GM23248 (cell line): Measurements from ENCODE around the gene POLN. TPM values are rescaled to one million over a fixed set of nuclear protein-coding genes. Genes with fewer than 3 reads are reported as not detected.

Source experiments
- DNase-seq: peaks from one replicate; pipeline ENCODE4 v3.0.0-alpha.2; 2015
- H2AFZ ChIP-seq: fragments of 200-600 bp; sonication (generic); 2 replicates; pipeline ENCODE4 v1.6.1; 2016; ENCODE audit warnings: antibody characterized with exemption
- H3F3A ChIP-seq: fragments of 200-600 bp; sonication (generic); 2 replicates; pipeline ENCODE4 v1.6.1; 2016; ENCODE audit warnings: mild to moderate bottlenecking, antibody characterized with exemption, mixed run types; ENCODE audit not compliant: insufficient read depth
- H3K27ac ChIP-seq: fragments of 200-600 bp; sonication (generic); 2 replicates; pipeline ENCODE4 v1.5.1; 2016; ENCODE audit warnings: mild to moderate bottlenecking
- H3K27me3 ChIP-seq: fragments of 200-600 bp; sonication (generic); replicated peaks from 2 replicates; pipeline ENCODE4 v1.6.1; 2016; ENCODE audit warnings: mild to moderate bottlenecking; ENCODE audit not compliant: insufficient read depth
- H3K36me3 ChIP-seq: fragments of 200-600 bp; sonication (generic); 2 replicates; pipeline ENCODE4 v1.6.1; 2016; ENCODE audit warnings: low read depth, mild to moderate bottlenecking
- H3K4me1 ChIP-seq: fragments of 200-600 bp; sonication (generic); 2 replicates; pipeline ENCODE4 v1.6.1; 2016; ENCODE audit warnings: mild to moderate bottlenecking; ENCODE audit not compliant: insufficient read depth
- H3K4me2 ChIP-seq: fragments of 200-600 bp; sonication (generic); one replicate; pipeline ENCODE4 v1.6.1; 2016; ENCODE audit warnings: mild to moderate bottlenecking; ENCODE audit not compliant: unreplicated experiment
- H3K4me3 ChIP-seq: fragments of 200-600 bp; sonication (generic); 2 replicates; pipeline ENCODE4 v1.5.1; 2016; ENCODE audit warnings: mild to moderate bottlenecking
- H3K79me2 ChIP-seq: fragments of 200-600 bp; sonication (generic); 2 replicates; pipeline ENCODE4 v1.6.1; 2016; ENCODE audit warnings: mild to moderate bottlenecking; ENCODE audit not compliant: insufficient read depth
- H3K9ac ChIP-seq: fragments of 200-600 bp; sonication (generic); 2 replicates; pipeline ENCODE4 v1.6.1; 2016; ENCODE audit warnings: mild to moderate bottlenecking
- H3K9me2 ChIP-seq: fragments of 200-600 bp; sonication (generic); 2 replicates; pipeline ENCODE4 v1.6.1; 2016; ENCODE audit warnings: mixed run types, mild to moderate bottlenecking, moderate library complexity; ENCODE audit not compliant: insufficient read depth
- H3K9me3 ChIP-seq: fragments of 200-600 bp; sonication (generic); one replicate; pipeline ENCODE4 v1.6.1; 2017; ENCODE audit warnings: low read depth
- H4K20me1 ChIP-seq: fragments of 200-600 bp; sonication (generic); 2 replicates; pipeline ENCODE4 v1.6.0; 2016; ENCODE audit not compliant: insufficient read depth
- EZH2 ChIP-seq: fragments of 200-600 bp; sonication (generic); IDR thresholded peaks from 2 replicates; pipeline ENCODE4 v1.6.1; 2018; ENCODE audit warnings: antibody characterized with exemption, mild to moderate bottlenecking; ENCODE audit not compliant: insufficient read depth, poor library complexity, severe bottlenecking
- EZH2phosphoT487 ChIP-seq: fragments of 200-600 bp; sonication (generic); IDR thresholded peaks from 2 replicates; pipeline ENCODE4 v1.6.1; 2018; ENCODE audit warnings: antibody characterized with exemption, moderate library complexity, mild to moderate bottlenecking, low read depth; ENCODE audit not compliant: insufficient read depth
- WGBS, 2 experiments: methylation state at CpG; one replicate each; pipeline ENCODE4 v1.1.6; 2015 to 2017; ENCODE audit warnings: low lambda C conversion rate in 2 of 2, low coverage in 1 of 2; ENCODE audit errors: missing lambda C conversion rate in 2 of 2; 5-methylcytosine and 5-hydroxymethylcytosine counted together
- in situ Hi-C: fragments of 300-500 bp; cut with MboI; formaldehyde crosslinking; loops from 2 replicates; pipeline ENCODE4 v1.15.0; 2020
- polyA plus RNA-seq: library from polyadenylated mRNA; unstranded; fragments of >200 nt; fragmentation: Nextera tagmentation; extraction: Ambion mirVana; gene quantifications from 2 replicates; pipeline ENCODE4 v1.2.1, GENCODE V29; 2016
- total RNA-seq: library from RNA; depleted of rRNA; stranded (reverse); fragments of >200 nt; shearing (Covaris generic); gene quantifications from 2 replicates; pipeline ENCODE4 v1.2.3, GENCODE V29; 2014

POLN gene
- total and polyA plus RNA-seq, 2 experiments from 2014 or later: 1.6 to 3.9 TPM

- Histone ChIP-seq H3K4me1 (no peaks in the 10 kb centered on the region), H2AFZ (no peak overlapping the region), H3K9ac (no peak overlapping the region), H3K4me3 (no peak overlapping the region), H3K4me2 (no peak overlapping the region), H3K27me3 (no peaks in the 10 kb centered on the region), H3K27ac (no peak overlapping the region), H3K79me2 (no peaks in the 10 kb centered on the region), H3F3A (no peaks in the 10 kb centered on the region), H4K20me1 (no peaks in the 10 kb centered on the region), H3K36me3 (no peaks in the 10 kb centered on the region), H3K9me2 (no peaks in the 10 kb centered on the region), H3K9me3 (no peaks in the 10 kb centered on the region)
- in situ Hi-C loops: no loop called here
- WGBS, 2 experiments: 78 to 84% methylated on average over 4 of the region's 4 CpGs
- TF ChIP-seq EZH2phosphoT487 (no peak), EZH2 (no peak)
- no peak for DNase-seq
These were observed 147.4 kb downstream of the POLN start for GRCh38 chr4:2094545-2094944.

DNA sequence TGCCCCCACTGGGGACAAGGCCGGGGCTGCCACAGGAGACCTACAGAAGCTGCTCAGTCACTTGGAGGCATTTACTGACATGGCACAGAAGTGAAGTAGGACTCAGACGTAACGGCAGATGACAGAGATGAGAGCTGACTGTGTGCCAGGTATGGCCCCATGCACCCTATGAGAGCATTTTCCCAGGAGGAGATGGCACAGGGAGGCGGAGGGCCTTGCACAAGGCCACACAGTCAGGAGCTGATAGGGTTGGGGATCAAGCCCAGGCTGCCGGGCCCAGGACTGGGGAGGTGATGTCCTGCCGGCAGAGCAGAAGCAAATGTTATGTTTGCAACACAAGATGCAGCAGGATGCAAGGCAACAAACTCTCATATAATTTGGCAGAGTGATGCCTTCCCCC, 148.7 kb downstream of the POLN start:
- H2AFZ ChIP-seq: no peak overlapping the region
- H3K27me3 ChIP-seq: no peaks in the 10 kb centered on the region
- H4K20me1 ChIP-seq: no peaks in the 10 kb centered on the region
- no peak for DNase-seq
- no peaks in the 10 kb centered on the region for H3K4me1 ChIP-seq
- H3K9me2 ChIP-seq: no peaks in the 10 kb centered on the region
- in situ Hi-C loops: no loop called here
- H3K36me3 ChIP-seq: no peaks in the 10 kb centered on the region
- no peak overlapping the region for H3K4me3 ChIP-seq
- no peaks in the 10 kb centered on the region for H3K9me3 ChIP-seq
- WGBS, 2 experiments: 79 to 86% methylated on average over 6 of the region's 6 CpGs
- H3F3A ChIP-seq: no peaks in the 10 kb centered on the region
- H3K79me2 ChIP-seq: no peaks in the 10 kb centered on the region
- TF ChIP-seq EZH2phosphoT487 (no peak), EZH2 (no peak)
- no peak overlapping the region for H3K27ac ChIP-seq
- H3K9ac ChIP-seq: no peak overlapping the region
- H3K4me2 ChIP-seq: no peak overlapping the region

DNA sequence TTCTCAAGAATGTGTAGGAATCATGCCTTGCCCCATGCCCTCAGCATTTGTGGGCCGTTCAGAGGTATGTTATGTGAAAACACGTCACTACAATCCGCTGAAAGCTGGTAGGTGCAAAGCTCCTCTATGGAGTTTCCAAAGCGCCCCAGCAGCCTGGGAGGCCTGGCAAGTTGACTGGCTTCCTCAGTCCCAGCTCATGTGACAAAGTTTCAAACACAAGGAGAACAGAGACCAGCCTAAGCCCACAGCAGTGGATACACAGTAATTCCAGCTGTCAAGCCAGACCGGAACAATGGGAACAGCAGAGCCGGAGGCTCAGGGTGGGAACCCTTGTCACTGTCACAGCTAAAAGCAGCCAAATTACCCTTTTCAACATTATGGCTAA, 149.3 kb downstream of the POLN start:
- WGBS, 2 experiments: 78 to 86% methylated on average over 6 of the region's 6 CpGs
- H3K9me3 ChIP-seq: no peaks in the 10 kb centered on the region
- H3K9ac ChIP-seq: no peak overlapping the region
- no peaks in the 10 kb centered on the region for H3K9me2 ChIP-seq
- no peaks in the 10 kb centered on the region for H3K36me3 ChIP-seq
- no peak for DNase-seq
- TF ChIP-seq EZH2 (no peak), EZH2phosphoT487 (no peak)
- H3K4me2 ChIP-seq: no peak overlapping the region
- no peaks in the 10 kb centered on the region for H3K4me1 ChIP-seq
- in situ Hi-C loops: no loop called here
- H3K27me3 ChIP-seq: no peaks in the 10 kb centered on the region
- H3K27ac ChIP-seq: no peak overlapping the region
- no peaks in the 10 kb centered on the region for H3K79me2 ChIP-seq
- no peaks in the 10 kb centered on the region for H4K20me1 ChIP-seq
- no peak overlapping the region for H2AFZ ChIP-seq
- no peaks in the 10 kb centered on the region for H3F3A ChIP-seq
- no peak overlapping the region for H3K4me3 ChIP-seq

- Histone ChIP-seq H3K36me3 (no peaks in the 10 kb centered on the region), H3K9me2 (no peaks in the 10 kb centered on the region), H3K4me1 (no peaks in the 10 kb centered on the region), H3K4me2 (no peak overlapping the region), H3K9me3 (no peaks in the 10 kb centered on the region), H3K79me2 (no peaks in the 10 kb centered on the region), H3K4me3 (no peak overlapping the region), H3K9ac (no peak overlapping the region), H3K27me3 (no peaks in the 10 kb centered on the region), H4K20me1 (no peaks in the 10 kb centered on the region), H2AFZ (no peak overlapping the region), H3F3A (no peaks in the 10 kb centered on the region), H3K27ac (no peak overlapping the region)
- TF ChIP-seq EZH2 (no peak), EZH2phosphoT487 (no peak)
- DNase-seq: no peak
- in situ Hi-C loops: no loop called here
- 87 to 88% methylated on average over 14 to 15 of the region's 15 CpGs for WGBS, 2 experiments
These were observed 149.8 kb downstream of the POLN start for GRCh38 chr4:2091990-2092668.

- no peak overlapping the region for H3K4me2 ChIP-seq
- H3K9ac ChIP-seq: no peak overlapping the region
- H3K9me2 ChIP-seq: no peaks in the 10 kb centered on the region
- no peaks in the 10 kb centered on the region for H3K9me3 ChIP-seq
- no peaks in the 10 kb centered on the region for H4K20me1 ChIP-seq
- H3K27ac ChIP-seq: no peak overlapping the region
- in situ Hi-C loops: no loop called here
- no peaks in the 10 kb centered on the region for H3F3A ChIP-seq
- H3K79me2 ChIP-seq: no peaks in the 10 kb centered on the region
- H2AFZ ChIP-seq: no peak overlapping the region
- H3K4me1 ChIP-seq: no peaks in the 10 kb centered on the region
- H3K27me3 ChIP-seq: no peaks in the 10 kb centered on the region
- 95 to 96% methylated on average over 1 of the region's 1 CpG for WGBS, 2 experiments
- no peak for DNase-seq
- H3K36me3 ChIP-seq: no peaks in the 10 kb centered on the region
- H3K4me3 ChIP-seq: no peak overlapping the region
- TF ChIP-seq EZH2phosphoT487: no peak
- TF ChIP-seq EZH2: no peak
These were observed 151.3 kb downstream of the POLN start for GRCh38 chr4:2090642-2091041.
